Measurements from ENCODE around the gene ZFYVE16.

DNA sequence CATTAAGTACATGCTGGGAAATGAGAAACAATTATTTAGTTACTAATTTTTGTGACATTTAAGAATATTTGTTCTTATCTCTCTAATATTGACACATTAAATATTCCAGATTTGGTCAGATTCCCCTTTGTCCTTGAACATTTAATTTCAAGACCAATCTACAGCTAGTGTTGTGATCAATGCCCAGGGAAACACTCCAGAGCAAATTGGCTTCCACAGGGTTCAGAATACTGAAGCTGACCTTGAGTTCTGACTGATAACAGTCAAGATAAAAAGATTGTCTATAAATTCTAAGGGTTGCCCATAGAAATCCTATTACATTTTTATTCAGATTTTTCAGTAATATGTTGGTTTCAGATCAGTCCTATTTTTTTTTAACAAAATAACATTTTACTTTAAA is 31.3 kb downstream of the ZFYVE16 start:
- TF ChIP-seq, protein P1, sequence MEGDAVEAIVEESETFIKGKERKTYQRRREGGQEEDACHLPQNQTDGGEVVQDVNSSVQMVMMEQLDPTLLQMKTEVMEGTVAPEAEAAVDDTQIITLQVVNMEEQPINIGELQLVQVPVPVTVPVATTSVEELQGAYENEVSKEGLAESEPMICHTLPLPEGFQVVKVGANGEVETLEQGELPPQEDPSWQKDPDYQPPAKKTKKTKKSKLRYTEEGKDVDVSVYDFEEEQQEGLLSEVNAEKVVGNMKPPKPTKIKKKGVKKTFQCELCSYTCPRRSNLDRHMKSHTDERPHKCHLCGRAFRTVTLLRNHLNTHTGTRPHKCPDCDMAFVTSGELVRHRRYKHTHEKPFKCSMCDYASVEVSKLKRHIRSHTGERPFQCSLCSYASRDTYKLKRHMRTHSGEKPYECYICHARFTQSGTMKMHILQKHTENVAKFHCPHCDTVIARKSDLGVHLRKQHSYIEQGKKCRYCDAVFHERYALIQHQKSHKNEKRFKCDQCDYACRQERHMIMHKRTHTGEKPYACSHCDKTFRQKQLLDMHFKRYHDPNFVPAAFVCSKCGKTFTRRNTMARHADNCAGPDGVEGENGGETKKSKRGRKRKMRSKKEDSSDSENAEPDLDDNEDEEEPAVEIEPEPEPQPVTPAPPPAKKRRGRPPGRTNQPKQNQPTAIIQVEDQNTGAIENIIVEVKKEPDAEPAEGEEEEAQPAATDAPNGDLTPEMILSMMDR (IDR thresholded peaks at IDR 0.05; ENCODE audit: poor library complexity, severe bottlenecking): no peak
- TF ChIP-seq EZH2 (IDR thresholded peaks at IDR 0.05; ENCODE audit: borderline replicate concordance, insufficient read depth, low read length, poor library complexity, severe bottlenecking): no peak
- TF ChIP-seq SMC3 (conservative IDR thresholded peaks at IDR 0.05; ENCODE audit: poor library complexity): no peak
- TF ChIP-seq, protein P2, sequence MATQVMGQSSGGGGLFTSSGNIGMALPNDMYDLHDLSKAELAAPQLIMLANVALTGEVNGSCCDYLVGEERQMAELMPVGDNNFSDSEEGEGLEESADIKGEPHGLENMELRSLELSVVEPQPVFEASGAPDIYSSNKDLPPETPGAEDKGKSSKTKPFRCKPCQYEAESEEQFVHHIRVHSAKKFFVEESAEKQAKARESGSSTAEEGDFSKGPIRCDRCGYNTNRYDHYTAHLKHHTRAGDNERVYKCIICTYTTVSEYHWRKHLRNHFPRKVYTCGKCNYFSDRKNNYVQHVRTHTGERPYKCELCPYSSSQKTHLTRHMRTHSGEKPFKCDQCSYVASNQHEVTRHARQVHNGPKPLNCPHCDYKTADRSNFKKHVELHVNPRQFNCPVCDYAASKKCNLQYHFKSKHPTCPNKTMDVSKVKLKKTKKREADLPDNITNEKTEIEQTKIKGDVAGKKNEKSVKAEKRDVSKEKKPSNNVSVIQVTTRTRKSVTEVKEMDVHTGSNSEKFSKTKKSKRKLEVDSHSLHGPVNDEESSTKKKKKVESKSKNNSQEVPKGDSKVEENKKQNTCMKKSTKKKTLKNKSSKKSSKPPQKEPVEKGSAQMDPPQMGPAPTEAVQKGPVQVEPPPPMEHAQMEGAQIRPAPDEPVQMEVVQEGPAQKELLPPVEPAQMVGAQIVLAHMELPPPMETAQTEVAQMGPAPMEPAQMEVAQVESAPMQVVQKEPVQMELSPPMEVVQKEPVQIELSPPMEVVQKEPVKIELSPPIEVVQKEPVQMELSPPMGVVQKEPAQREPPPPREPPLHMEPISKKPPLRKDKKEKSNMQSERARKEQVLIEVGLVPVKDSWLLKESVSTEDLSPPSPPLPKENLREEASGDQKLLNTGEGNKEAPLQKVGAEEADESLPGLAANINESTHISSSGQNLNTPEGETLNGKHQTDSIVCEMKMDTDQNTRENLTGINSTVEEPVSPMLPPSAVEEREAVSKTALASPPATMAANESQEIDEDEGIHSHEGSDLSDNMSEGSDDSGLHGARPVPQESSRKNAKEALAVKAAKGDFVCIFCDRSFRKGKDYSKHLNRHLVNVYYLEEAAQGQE (IDR thresholded peaks at IDR 0.05; ENCODE audit: borderline replicate concordance): no peak
- no peak for TF ChIP-seq POLR2AphosphoS5 (IDR thresholded peaks at IDR 0.05)
- TF ChIP-seq EP300 (conservative IDR thresholded peaks at IDR 0.05; ENCODE audit: poor library complexity, severe bottlenecking): no peak
- no peak for TF ChIP-seq RAD21 (conservative IDR thresholded peaks at IDR 0.05)
- no peak for TF ChIP-seq TAF1 (IDR thresholded peaks at IDR 0.05; ENCODE audit: low read depth)
- no peak for TF ChIP-seq MXI1 (conservative IDR thresholded peaks at IDR 0.05; ENCODE audit: poor library complexity, severe bottlenecking)
